NCI-H1105 (cell line): ENCODE measurements around the gene XCL2.
A peak's percentile ranks its signal among the peaks of the same experiment; 100 is the strongest.

Experiments used
- DNase-seq: peaks from one replicate; lab custom pipeline; 2025; lab: John Stamatoyannopoulos, UW

Gene XCL2

DNA sequence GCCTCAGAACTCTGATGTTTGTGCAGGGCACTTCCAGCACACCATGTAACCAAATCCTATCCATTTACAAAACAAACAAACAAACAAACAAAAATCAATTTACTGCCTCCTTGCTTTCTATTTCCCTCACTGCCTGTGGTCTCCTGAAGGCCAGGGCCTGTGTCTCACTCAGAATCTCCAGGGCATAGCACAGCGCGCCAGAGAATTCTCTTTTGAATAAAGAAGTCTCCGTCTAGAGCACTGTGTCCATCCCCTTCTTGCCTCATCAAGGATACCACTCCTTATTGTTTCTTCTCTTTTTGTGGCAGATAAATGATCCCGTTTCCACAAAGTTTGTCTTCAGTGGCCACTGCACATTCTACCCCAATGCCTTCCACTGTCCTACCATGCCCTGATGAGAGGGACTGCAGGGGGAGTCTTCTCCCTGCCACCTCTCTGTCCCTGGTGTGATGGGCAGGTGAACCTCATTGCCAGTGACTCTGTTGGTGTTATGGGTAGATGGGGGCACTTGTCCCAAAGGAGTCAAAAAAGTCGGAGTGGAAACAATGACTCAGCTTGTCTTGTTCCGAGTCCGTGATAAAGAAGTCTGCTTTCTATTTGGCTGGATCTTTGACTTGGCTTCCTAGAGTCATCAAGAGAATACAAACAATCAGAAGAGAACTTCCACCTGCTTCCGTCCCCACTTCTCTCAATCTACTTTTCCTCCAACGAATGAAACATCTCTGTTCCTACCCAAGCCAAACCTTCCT is 30.0 kb downstream of the XCL2 start:
- no peak for DNase-seq

GRCh38 chr1:168512864-168513595 is 30.8 kb downstream of the XCL2 start:
- DNase-seq: no peak

GRCh38 chr1:168509875-168510791 is 33.7 kb downstream of the XCL2 start:
- DNase-seq: no peak

DNA sequence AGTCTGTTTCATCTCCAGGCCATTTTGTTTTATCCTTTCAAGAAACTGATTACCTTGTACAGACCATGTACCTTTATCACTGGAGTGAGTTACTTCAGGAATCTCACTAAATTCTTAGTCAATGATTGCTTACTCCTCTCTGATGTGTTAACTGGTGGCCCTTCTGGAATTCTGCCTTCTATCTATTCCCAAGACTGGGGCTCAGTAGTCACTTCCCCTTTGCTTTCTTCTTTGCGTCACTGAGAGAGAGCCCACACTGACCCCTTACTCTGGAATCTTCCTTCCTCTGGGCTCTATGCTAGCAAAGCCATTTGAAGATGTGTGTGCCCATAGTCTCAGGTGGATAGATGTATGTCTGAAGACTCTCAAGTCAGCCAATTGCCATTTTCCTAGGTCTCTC is 34.6 kb downstream of the XCL2 start:
- DNase-seq: no peak

DNA sequence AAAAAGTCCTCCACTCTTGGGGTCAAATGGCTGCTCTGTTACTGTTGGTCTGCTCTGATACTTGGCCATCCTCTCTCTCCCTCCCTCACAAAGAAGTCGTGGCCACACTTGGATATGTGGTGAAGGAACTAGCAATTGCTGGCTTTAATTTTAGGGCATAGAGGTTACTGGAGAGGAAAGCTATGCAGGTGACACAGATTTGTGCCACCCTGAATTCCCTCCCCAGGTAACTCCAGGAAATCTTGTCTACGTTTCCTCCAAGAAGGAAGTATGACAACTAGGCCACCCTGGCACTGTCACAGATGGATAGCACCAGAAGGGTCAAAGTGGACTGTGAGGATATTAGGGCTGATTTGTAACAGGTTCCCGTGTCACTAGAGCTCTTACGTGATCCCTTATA is 36.0 kb downstream of the XCL2 start:
- no peak for DNase-seq

DNA sequence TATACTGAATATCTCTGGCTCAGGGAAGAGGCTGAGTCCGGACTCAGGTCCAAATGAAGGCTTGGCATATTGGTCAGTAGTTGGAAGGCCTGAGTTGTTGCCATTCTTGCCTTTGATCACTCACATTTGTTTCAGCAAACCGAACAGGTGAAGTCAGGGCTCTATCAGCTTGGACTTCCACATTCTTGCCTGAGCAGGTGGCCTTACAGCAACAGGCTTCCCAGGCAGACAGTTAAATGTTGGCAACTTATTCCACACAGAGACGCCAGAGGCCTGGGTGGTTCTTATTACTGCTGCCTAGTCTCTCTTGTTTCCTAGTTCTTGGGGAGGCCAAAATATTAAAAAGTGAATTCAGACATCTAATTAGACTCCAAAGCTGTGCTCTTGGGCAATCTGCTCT is 36.6 kb downstream of the XCL2 start:
- no peak for DNase-seq

GRCh38 chr1:168506204-168506819 is 37.5 kb downstream of the XCL2 start:
- DNase-seq: no peak

DNA sequence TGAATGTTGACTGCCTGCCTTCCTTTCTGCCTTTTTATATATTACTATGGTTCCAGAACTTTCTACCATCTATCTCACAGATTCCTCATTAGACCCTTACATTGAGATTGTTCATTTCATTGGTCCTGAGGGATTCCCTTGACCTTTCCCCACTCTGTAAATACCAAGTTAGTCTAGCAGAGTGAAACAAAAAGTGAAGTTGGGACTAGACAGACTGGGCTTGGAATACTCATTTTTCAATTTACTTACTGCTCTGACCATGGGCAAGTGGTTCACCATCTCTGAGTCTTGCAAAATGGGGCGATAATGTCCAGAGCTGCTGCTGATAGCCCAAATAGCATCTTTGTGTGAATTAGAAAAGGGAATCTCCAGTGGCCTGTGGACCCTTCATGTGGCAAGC is 38.8 kb downstream of the XCL2 start:
- DNase-seq: no peak

GRCh38 chr1:168504064-168504837 is 39.5 kb downstream of the XCL2 start:
- no peak for DNase-seq

GRCh38 chr1:168499688-168500049 is 44.1 kb downstream of the XCL2 start:
- no peak for DNase-seq

DNA sequence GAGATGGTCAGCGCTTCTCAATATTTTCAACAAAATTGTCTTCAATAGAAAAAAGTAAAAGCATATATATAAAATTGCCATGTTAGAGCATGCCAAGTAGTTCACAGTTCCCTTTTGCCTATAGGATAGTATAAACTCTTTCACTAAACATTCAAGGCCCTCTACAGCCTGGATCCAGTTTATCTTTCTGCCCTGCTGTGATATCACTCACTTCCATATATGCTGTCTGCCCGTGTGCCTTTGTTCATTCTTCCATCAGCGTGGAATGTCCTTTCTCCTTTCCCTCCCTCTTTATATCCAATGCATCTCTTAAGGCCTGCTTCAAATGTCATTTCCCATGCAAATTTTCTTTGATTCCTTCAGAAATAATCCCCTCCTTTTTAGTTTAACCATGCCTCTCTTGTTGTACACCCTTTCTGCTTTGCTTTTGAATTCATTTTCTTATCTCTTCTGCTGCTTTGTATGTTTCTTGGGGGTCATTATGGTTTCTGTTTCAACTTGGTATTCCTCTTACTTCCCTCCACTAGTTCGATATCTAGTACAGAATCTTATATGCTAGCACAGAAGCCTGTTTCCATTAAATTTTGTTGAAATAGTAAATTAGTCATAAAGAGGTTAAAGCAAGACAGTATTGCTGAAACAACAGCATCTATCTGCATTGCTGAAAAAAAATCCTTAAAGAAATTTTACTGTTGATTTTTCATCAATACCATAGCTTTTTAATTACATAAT is 44.7 kb downstream of the XCL2 start:
- no peak for DNase-seq

- DNase-seq: peak; percentile 39
Measured at GRCh38 chr1:168498159-168498631, 45.6 kb downstream of the XCL2 start.

GRCh38 chr1:168497376-168497950 is 46.3 kb downstream of the XCL2 start:
- DNase-seq: no peak

GRCh38 chr1:168491527-168492164 is 52.2 kb downstream of the XCL2 start:
- no peak for DNase-seq
